Spleen (tissue), 7 donors: ENCODE data around the gene FRMD4B.

Experiments
- POLR2A ChIP-seq, 3 donors: fragments of 450-650 bp; IDR thresholded peaks; one replicate each; pipeline ENCODE4 v1.5.1; 2017; ENCODE audit warnings: antibody characterized with exemption in 3 of 3, mild to moderate bottlenecking in 1 of 3
- TF ChIP-seq, protein P1 (sequence below), 11 experiments: fragments of 200-600 bp in 7 of 11; fragments of 450-650 bp in 4 of 11; sonication (generic) in 4 of 11; IDR thresholded peaks in 8 of 11; conservative IDR thresholded peaks in 3 of 11; 1 replicate in 7 of 11; 2 replicates in 4 of 11; pipeline versions ENCODE4 v1.4.0 to v1.8.0; 2016 to 2021; ENCODE audit warnings: antibody characterized with exemption in 11 of 11, inconsistent platforms in 4 of 11, mild to moderate bottlenecking in 1 of 11
- donor health status: DM: no; HTN: no; CAD: no; lungs with moderate emphysema.
- donor health status: DM: no; HTN: no; CAD: no.
- donor health status: DM: no; HTN: no; CAD: no.

DNA sequence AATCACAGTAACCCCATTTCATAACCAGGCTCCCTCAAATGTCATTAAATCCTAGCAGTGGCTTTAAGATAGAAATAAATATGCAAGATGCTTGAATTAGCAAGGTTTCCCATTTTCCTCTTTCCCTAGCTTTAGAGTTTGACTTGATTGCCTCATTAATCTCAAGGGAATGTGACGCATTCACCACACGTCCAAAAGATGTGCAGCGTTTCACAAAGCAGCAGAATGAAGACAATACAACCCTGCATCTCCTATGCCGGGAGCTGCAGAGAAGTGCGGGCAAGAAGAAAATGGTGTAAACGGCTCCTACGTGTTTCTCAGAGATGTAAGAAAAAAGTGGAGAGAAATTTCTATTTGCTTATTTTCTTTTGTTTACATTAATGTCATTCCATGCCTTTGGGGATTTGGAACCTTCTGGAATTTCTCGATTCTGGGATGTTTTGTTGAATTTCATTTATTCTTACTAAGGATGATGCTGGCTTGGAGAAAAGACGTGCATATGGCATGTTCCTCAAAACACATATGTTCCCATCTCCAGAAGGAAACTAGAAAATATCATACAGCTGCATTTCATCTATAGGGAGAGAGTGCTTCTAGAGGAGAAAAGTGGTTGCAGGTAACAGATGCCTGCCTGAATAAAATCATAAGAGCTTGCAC is 27.8 kb upstream of the FRMD4B start:
- TF ChIP-seq, protein P1, sequence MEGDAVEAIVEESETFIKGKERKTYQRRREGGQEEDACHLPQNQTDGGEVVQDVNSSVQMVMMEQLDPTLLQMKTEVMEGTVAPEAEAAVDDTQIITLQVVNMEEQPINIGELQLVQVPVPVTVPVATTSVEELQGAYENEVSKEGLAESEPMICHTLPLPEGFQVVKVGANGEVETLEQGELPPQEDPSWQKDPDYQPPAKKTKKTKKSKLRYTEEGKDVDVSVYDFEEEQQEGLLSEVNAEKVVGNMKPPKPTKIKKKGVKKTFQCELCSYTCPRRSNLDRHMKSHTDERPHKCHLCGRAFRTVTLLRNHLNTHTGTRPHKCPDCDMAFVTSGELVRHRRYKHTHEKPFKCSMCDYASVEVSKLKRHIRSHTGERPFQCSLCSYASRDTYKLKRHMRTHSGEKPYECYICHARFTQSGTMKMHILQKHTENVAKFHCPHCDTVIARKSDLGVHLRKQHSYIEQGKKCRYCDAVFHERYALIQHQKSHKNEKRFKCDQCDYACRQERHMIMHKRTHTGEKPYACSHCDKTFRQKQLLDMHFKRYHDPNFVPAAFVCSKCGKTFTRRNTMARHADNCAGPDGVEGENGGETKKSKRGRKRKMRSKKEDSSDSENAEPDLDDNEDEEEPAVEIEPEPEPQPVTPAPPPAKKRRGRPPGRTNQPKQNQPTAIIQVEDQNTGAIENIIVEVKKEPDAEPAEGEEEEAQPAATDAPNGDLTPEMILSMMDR (IDR thresholded peaks at IDR 0.05 in 8 of 11, conservative IDR thresholded peaks at IDR 0.05 in 3 of 11), result no peak
- TF ChIP-seq POLR2A (IDR thresholded peaks at IDR 0.05), result no peak
